ENCODE results near the gene VSIG10L. TPM values are rescaled to one million over a fixed set of nuclear protein-coding genes. Genes with fewer than 3 reads are reported as not detected.

VSIG10L gene
- 0.09 and 0.17 TPM in 2 replicates for total RNA-seq

GRCh38 chr19:51341976-51342580, at the start of gene VSIG10L:
VSIG10L (minus strand) TSS chr19:51342139; CDS start chr19:51342124, 15 bp downstream.
- DNase-seq = no peak

- DNase-seq = no peak
Observed at GRCh38 chr19:51391073-51391611, 49.2 kb upstream of the VSIG10L start.

DNA sequence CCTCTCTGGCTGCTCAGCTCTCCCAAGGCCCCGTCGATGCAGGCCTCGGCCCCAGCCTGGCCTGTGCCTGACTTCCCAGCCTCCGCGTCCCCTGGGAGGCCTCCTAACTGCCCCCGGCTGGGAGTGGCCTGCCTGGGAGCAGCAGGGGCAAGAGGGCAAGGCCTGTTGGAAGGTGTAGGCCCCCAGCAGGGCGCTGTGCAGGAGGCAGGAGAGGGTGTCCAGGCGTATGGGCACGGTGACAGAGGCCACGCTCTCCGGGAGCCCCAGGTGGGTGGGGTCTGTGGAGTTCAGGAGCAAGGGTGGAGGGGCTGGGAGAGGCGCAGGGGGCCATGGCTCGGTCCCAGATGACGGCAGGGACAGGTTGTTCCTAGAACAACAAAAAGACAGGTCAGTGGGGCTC, 47.2 kb upstream of the VSIG10L start:
- DNase-seq = no peak

- no peak for DNase-seq
Observed at GRCh38 chr19:51387924-51388389, 46.0 kb upstream of the VSIG10L start, which contains the start of gene LIM2. LIM2 (minus strand) TSS chr19:51387974; CDS start chr19:51387443, 531 bp downstream.

- DNase-seq = no peak
Observed at GRCh38 chr19:51386882-51387520, 45.1 kb upstream of the VSIG10L start.

DNA sequence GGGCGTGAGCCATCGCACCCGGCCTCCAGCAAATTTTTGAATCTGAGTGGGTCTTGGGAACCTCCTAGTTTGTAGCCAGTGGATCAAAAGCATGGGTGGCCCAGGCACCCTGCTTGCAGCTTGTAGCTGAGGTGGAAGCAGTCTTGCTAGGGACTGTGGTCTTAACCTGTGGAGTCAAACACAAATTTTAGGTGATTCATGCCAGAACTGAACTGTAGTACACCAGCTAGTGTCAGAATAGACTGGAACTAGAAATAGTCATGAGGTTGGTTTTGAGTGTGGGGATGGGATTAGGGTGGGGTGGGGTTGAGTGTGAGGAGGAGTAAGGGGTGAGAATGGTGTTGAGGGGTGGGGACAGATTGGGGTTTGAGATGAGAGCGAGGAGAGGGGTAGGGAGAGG, 40.1 kb upstream of the VSIG10L start:
- no peak for DNase-seq

GRCh38 chr19:51380379-51380778, 38.4 kb upstream of the VSIG10L start:
- no peak for DNase-seq

GRCh38 chr19:51377422-51377821, 35.5 kb upstream of the VSIG10L start:
- no peak for DNase-seq

GRCh38 chr19:51375504-51376221, 33.7 kb upstream of the VSIG10L start:
- DNase-seq = no peak

- DNase-seq = no peak
Observed at GRCh38 chr19:51372649-51373504, 30.9 kb upstream of the VSIG10L start, which contains the start of gene NKG7. NKG7 (minus strand) TSS chr19:51372654; CDS start chr19:51372535, 119 bp downstream.

- DNase-seq = no peak
Observed at GRCh38 chr19:51372021-51372648, 30.2 kb upstream of the VSIG10L start.

DNA sequence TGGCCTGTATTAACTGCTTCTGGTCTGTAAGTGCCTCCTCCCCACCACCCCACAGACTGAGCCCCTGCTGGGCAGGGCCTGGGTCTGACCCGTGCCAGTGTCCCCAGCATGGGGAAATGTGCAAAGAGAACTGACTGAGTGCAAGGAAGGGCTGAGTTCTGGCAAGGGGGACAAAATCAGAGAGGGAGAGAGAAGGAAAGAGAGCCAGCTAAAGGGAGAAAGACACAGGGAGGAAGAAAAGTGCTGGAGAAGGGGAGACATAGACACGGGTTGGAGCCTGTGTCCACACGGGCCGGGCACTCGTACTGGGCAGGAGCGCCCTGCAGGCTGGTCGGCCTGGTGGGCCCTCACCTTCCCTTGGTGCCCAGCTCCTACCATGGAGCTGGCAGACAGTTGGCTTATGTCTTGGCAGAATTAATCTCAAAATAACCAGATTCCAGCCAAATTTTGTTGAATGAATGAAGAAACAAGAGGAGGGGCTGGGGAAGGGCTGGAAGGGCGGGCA, 29.3 kb upstream of the VSIG10L start:
- DNase-seq = no peak

DNA sequence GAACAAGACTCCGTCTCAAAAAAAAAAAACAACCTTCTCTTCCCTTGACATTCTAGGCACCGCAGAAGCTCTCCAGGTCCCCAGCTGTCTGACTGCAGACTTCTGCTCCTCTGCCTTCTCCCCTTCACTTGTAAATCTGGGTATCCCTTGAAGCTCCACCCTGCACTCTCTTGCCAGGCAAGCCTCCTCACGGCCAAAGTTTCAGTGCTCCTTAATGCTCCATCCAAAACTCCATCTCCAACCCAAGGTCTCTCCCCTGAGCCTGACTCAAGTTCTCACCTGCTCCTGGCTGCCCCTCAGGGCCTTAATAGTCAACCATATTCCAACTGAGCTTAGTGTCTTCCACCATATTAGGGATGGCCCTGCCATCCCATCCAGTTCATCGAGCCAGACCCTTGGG, 28.3 kb upstream of the VSIG10L start:
- no peak for DNase-seq

DNA sequence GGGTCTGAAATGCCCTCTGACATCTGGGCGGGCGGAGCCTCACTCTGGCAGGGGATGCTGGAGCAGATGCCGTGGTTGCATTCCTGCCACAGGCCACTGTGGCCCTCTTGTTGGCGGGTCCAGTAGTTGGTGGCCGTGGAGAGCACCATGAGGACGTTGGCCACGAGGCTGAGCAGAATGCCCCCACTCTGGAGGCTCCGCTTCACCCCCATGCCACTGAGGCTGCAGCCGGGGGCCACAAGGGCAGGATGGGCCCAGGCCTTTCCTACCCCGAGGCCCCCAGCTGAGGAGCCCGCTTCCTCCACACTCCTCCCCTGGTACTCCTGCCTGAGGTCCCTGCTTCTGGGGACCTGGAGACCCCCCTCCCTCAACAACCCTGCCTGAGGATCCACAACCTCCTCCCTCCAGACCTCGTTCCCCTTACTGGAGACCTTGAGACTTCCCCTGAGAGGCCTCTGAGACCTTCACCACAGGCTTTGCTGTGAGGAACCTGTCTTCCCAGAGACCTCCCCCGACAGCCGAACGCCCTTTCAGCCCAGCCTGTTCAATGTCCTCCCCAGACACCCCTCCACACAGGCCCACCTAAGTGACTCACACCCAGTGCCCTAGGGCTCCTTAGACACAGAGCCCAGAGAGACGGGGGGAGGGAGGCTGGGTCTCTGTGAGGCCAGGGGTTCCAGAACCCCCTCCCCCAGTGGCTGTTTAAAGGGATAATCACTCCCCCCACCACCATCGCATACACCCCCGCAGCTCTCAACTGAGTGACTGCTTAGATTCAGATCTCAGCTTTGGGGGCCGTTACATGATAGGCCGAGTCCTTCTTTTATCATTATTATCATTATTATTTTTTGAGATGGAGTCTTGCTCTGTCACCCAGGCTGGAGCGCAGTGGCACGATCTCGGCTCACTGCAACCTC, 26.7 kb upstream of the VSIG10L start, which contains the start of gene CLDND2:
CLDND2 (minus strand) TSS at position 638 of the 917 bp plus-strand sequence; CDS start at position 212, 426 bp downstream.
- no peak for DNase-seq

DNA sequence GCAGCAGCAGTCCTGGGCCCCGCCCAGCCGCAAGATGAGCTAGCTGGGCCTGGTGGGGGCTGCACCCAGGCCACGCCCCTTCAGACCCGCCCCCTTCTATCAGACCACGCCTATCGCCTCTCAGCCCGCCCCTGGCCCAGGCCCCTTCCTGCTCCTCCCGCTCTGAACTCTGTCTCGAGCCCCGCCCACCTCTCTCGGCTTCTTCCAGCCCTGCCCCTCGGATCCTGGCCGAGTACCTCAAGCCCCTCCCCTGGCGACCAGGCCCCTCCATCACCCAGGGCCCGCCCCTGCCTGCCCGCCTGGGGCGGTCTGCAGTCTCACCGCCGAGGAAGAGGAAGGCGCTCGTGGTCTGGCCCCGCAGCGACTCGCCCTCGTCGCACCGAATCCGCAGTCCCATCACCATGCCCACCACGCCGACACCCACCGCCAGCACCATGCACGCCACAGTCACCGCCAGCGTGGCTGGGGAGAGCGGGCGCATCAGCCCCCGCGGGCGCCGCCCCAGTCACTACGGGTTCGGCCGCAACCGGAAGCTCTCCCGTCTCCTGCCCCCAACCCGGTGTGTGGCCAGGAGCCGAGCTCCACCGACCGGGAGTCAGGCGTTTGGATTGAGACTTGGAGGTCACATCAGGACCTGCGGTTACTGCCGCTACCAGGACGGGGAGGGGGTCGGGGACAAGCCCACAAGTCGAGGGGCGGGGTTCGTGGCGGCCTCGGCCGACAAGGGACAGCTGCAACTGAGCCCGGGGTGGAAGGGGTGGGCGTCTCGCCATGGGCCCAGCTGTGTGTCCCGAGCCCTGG, 25.8 kb upstream of the VSIG10L start:
- peak; percentile 99 for DNase-seq

DNA sequence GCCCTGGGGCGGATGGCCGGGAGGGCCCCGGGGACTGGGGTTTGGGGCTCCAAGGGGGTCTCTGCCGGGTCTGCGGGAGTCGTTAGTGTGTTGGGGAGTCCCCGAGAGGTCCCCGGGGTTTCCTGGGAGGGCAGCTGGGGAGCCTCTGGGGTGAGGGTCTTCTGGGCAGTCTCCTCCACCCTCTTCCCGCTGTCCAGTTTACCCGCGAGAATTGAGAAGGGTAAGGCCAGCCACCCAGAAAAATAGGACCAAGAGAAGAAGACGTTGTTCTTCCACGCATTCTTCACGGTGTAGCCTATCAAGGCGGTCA, 25.3 kb upstream of the VSIG10L start:
- no peak for DNase-seq

DNA sequence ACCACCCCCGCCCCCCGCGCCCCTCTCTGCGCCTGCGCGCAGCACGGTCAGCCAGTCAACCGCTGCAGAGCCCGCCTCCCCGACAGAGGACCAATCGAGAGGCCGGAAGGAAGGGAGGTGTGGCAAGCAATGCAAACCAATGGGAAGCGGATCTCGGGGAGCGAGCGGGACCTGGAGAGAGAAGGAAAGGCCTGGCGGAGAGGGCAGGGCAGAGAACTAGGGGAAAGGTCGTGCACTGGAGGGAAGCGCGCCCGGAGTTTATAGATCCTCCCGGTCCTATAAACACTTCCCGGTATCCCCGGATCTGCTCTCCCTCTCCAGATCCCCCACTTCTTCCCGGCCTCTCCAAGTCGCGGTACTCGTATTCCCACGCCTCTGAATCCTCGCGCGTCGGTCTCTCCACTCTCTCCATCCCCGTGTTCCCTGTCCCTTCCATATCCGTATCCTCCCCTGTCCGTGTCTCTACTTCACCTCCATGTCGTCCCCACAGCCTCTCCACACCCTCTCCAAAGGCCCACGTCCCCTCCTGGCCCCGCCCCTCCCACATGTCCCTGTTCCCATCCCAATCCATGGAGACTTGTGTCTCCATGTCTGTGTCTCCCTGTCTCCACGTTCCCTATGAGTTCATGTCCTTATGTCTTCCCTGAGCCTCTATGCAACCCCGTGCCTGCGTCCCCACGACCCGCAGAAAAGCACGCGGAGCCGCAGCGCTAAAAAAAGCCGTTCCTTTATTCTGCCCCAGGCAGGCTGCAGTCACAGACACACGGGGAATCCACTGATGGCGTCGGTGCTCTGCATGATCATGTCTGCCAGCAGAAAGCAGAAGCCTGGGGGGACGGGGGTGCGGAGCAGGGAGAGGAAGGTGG, 24.7 kb upstream of the VSIG10L start:
- peak; percentile 98 for DNase-seq

- no peak for DNase-seq
Observed at GRCh38 chr19:51365965-51366388, 24.0 kb upstream of the VSIG10L start, which contains the start of gene ETFB. ETFB (minus strand) TSS chr19:51366388; CDS start chr19:51366326, 62 bp downstream.

Data from dermis blood vessel endothelial cell (primary cell).